ENCODE results near the gene KRTAP12-2.

The KRTAP12-2 gene

DNA sequence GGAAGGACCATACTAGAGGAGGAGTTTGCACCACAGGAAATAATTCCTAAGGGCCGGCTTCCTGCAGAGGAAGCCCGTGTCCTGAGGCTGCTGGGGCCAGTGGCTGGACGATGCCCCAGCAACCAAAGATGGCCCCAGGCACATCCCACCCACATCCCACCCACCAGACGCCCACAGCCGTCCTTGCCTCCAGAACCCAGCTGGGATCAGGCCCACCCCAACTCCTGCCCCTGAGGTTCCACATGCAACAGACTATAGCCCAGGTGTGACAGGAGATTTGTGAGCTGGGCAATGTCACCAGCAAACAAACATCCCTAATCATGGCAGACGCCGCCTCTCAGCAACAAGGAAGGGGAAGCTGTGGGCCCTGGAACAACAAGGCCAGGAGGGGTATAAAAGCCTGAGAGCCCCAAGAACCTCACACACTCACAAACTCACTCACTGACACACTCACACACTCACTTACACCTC lies 40.0 kb downstream of the KRTAP12-2 start, which contains the start of gene KRTAP10-9:
KRTAP10-9 (plus strand) TSS at position 421 of the 471 bp plus-strand sequence. CDS start 79 bp downstream, outside the sequence.
- DNase-seq (ENCODE audit: low spot score): no peak

DNA sequence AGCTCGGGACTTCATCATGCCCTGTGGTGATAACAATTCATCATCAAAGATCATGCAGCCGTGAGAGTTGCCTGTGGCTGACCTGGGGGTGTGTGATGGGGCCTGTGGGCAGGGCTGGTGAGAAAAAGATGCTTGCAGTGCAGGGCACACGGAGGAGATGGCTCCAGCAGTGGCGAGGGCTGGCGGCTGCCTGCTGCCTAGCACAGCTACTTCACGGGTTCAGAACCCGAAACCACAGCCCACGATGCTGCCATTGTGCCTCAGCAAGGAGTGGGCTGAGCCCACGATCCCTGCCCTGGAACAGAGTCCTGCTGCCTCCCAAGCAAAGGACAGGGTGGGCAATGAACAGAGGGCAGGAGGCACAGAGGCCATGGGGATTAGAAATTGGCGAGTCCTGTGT lies 40.5 kb downstream of the KRTAP12-2 start:
- no peak for DNase-seq (ENCODE audit: low spot score)

DNA sequence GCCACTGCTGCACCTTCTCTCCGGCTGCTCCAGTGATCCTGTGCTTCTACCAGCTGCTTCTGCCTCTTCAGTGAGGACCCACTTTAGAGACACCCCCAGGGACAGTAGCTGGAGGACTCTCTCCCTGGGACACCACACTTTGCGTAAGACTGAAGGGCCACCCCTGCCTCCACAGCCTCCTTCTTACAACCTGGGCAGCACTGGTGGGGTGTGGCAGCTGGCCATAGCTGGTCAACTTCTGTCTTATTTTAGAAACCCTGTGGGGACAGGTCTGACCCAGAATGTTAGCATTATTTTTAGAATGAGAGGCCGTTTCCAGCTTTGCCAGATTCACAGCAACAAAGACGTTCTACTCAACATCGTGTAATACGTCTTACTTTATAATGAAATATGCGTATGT lies 41.0 kb downstream of the KRTAP12-2 start:
- no peak for DNase-seq (ENCODE audit: low spot score)

DNA sequence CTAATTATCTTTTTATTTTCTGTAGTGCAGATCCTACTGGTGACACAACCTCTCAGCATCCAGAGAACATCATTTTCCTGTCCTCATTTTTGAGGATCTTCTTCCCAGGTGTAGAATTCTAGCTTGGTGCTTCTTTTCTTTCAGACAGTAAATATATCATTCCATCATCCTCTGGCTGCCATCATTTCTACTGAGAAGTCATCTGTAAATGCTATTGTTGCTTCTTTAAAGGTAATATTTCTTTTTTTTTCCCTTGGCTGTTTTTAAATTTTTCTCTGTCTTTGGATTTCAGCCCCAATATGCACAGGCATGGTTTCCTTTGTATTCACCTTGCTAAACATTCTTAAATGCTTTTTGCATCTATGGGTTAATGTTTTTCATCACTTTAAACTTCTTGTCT lies 43.2 kb downstream of the KRTAP12-2 start:
- no peak for DNase-seq (ENCODE audit: low spot score)

DNA sequence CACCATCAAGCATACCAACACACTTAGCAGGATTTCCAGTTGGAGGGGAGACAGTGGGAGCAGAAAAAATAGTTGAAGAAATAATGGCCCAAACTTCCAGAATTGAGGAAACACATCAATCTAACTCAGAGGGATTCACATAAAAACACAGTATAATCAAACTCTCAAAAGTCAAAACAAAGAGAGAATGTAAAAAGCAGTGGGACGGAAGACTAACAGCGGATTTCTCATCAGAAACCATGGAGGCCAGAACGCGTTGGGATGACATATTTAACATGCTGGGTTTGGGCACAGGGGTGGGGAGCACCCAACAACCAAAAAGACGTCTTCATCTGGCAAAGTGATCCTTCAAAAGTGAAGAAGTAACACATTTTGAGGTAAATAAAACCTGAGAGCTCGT lies 46.8 kb downstream of the KRTAP12-2 start:
- DNase-seq (ENCODE audit: low spot score): no peak

DNA sequence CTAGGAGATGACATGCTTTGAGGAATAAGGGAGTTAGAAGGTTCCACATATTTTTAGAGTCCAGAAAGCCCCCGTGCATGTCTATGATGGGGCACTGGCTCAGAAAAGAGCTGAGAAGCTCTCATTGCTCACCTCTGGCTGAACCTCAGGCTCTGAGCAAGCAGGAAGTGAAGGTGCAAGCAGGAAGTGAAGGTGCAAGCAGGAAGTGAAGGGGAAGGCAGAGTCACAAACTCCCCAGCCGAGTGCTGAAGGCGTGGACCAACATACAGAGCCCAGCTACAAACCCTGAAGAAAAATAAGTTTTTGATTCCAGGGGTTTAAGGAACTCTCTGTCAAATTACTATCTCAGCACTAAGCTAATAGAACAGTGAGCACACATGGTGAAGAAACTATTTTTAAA lies 47.8 kb downstream of the KRTAP12-2 start:
- no peak for DNase-seq (ENCODE audit: low spot score)

DNA sequence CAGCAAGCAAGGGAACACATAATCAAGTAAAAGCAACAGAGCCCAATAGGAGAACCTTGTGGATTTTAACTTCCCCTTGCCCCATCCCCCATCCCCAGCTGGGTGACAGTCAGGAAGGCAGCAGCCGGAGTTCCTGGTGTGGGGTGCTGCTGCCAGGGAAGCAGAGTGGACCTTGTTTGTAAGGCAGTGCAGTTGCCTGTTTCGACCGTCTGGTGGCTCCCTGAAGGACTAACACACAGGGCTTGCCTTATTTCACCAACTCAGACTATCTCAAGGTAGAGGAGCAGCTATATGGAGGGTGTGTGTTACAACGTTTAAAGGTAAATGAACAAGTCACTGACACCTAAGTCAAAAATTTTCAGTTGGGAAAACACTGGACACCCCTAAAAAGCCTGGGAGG lies 48.2 kb downstream of the KRTAP12-2 start:
- peak; percentile 30 for DNase-seq (ENCODE audit: low spot score)

DNA sequence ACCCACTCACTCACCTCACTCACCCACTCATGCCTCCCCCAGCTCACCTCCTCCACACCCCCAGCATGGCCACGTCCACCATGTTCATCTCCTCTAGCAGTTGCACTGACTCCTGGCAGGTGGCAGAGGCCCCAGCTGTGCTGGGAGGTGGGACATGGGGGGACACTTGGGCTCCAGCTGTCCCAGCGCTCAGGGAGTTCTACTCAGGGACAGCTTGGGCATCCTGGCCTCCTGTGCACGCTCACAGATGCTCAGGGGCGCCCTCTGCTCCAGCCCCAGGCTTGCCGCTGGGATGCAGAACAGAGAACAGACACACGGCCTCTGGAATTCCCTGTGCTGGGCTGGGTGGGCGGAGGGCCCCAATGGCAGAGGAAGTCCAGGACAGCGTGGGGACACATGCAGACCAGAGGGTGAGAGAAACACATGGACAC lies 49.6 kb downstream of the KRTAP12-2 start:
- no peak for DNase-seq (ENCODE audit: low spot score)

DNA sequence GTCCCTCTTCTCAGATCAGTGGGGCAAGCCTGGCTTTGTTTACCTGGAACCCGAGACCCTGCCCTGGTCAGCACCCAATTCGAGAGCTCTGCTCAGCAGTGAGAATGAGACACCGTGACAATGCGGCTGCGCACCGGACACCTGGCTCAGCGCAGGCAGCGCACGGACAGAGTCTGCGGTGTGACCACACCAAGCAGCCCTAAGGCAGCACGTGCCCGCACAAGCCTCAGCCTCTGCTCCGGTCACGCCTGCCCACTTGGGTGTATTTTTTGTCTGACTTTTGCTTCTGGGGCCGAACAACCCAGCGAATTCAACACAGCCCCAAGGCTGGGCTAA lies 50.2 kb downstream of the KRTAP12-2 start:
- no peak for DNase-seq (ENCODE audit: low spot score)

Data from AG20443 (cell line).